ENCODE data around the gene SLC39A3.

Gene SLC39A3

GRCh38 chr19:2703691-2704216, 36.1 kb downstream of the SLC39A3 start:
- no peak for TF ChIP-seq CTCF (IDR thresholded peaks at IDR 0.05; ENCODE audit: borderline replicate concordance, control extremely low read depth, extremely low read depth, insufficient read depth, missing control alignments)
- DNase-seq (ENCODE audit: low spot score): no peak

GRCh38 chr19:2703077-2703437, 36.8 kb downstream of the SLC39A3 start:
- in situ Hi-C loops (cut with MboI; ENCODE audit: low sequenced_read_pairs, unreplicated experiment): no loop called here
- no peak for DNase-seq (ENCODE audit: low spot score)
- TF ChIP-seq CTCF (IDR thresholded peaks at IDR 0.05; ENCODE audit: borderline replicate concordance, control extremely low read depth, extremely low read depth, insufficient read depth, missing control alignments): no peak

More at GRCh38 chr19:2703691-2704216, 36.1 kb downstream of the SLC39A3 start:
- in situ Hi-C loops (cut with MboI; ENCODE audit: low sequenced_read_pairs, unreplicated experiment): no loop called here

- TF ChIP-seq CTCF (IDR thresholded peaks at IDR 0.05; ENCODE audit: borderline replicate concordance, control extremely low read depth, extremely low read depth, insufficient read depth, missing control alignments): no peak
- in situ Hi-C loops (cut with MboI; ENCODE audit: low sequenced_read_pairs, unreplicated experiment): no loop called here
- DNase-seq (ENCODE audit: low spot score): peak; percentile 100
These were observed 37.4 kb downstream of the SLC39A3 start, which contains the start of gene GNG7 for GRCh38 chr19:2702170-2703076. GNG7 (minus strand) TSS chr19:2702694; CDS start chr19:2520688, 182,006 bp downstream.

- DNase-seq (ENCODE audit: low spot score): no peak
- in situ Hi-C loops (cut with MboI; ENCODE audit: low sequenced_read_pairs, unreplicated experiment): no loop called here
- no peak for TF ChIP-seq CTCF (IDR thresholded peaks at IDR 0.05; ENCODE audit: borderline replicate concordance, control extremely low read depth, extremely low read depth, insufficient read depth, missing control alignments)
These were observed 38.3 kb downstream of the SLC39A3 start for GRCh38 chr19:2701361-2702169.

GRCh38 chr19:2700660-2701360, 39.0 kb downstream of the SLC39A3 start:
- no peak for TF ChIP-seq CTCF (IDR thresholded peaks at IDR 0.05; ENCODE audit: borderline replicate concordance, control extremely low read depth, extremely low read depth, insufficient read depth, missing control alignments)
- no peak for DNase-seq (ENCODE audit: low spot score)
- in situ Hi-C loops (cut with MboI; ENCODE audit: low sequenced_read_pairs, unreplicated experiment): no loop called here
